Calu3 (cell line): ENCODE measurements around the gene ZNF580. TPM values are rescaled to one million over a fixed set of nuclear protein-coding genes. Genes with fewer than 3 reads are reported as not detected.

ENCODE experiments used
- BruUV-seq: library from RNA; stranded (reverse); fragments of 400-500 nt; replicated peaks from 2 replicates; lab custom pipeline; 2021; lab: Mats Ljungman, UMichigan
- CTCF ChIA-PET: fragments of 300-600 bp; sonication (Branson Sonifier 250); formaldehyde crosslinking; loops from one replicate; lab custom pipeline; 2022; ENCODE audit warnings: antibody characterized with exemption; lab: Charles Lee
- DNase-seq: peaks from one replicate; pipeline ENCODE4 v3.0.0; 2022
- H3K27ac Mint-ChIP-seq: one replicate; pipeline ENCODE4 v1.8.0; 2022; ENCODE audit warnings: mixed read lengths; ENCODE audit not compliant: unreplicated experiment
- H3K27me3 Mint-ChIP-seq: one replicate; pipeline ENCODE4 v1.8.0; 2022; ENCODE audit warnings: mixed read lengths; ENCODE audit not compliant: unreplicated experiment
- H3K36me3 Mint-ChIP-seq: one replicate; pipeline ENCODE4 v1.8.0; 2022; ENCODE audit warnings: mild to moderate bottlenecking, moderate library complexity, mixed read lengths; ENCODE audit not compliant: insufficient read depth, unreplicated experiment
- H3K4me1 Mint-ChIP-seq: one replicate; pipeline ENCODE4 v1.8.0; 2022; ENCODE audit warnings: mild to moderate bottlenecking, low read depth, mixed read lengths; ENCODE audit not compliant: unreplicated experiment
- H3K4me3 Mint-ChIP-seq: one replicate; pipeline ENCODE4 v1.8.0; 2022; ENCODE audit warnings: mild to moderate bottlenecking, low read depth, moderate library complexity, mixed read lengths; ENCODE audit not compliant: unreplicated experiment
- H3K9me3 Mint-ChIP-seq: one replicate; pipeline ENCODE4 v1.8.0; 2022; ENCODE audit warnings: low read depth, mixed read lengths; ENCODE audit not compliant: unreplicated experiment
- CTCF ChIP-seq: fragments of 200-600 bp; IDR thresholded peaks from one replicate; pipeline ENCODE4 v1.8.0; 2022; ENCODE audit warnings: antibody characterized with exemption; ENCODE audit not compliant: unreplicated experiment
- intact Hi-C: fragments of 100-400 bp; cut with micrococcal nuclease; formaldehyde crosslinking; loops from one replicate; pipeline ENCODE4 v1.10.0; 2022; ENCODE audit not compliant: unreplicated experiment
- total RNA-seq: library from RNA; stranded (reverse); gene quantifications from 2 replicates; pipeline ENCODE4 v1.2.3, GENCODE V29; 2022

The ZNF580 gene
- total RNA-seq, 1 experiment from 2014 or later, result 35.6 TPM

- H3K36me3 Mint-ChIP-seq, result peaks cover 53% of the 10 kb centered on the region
- TF ChIP-seq CTCF, result no peak
- H3K4me3 Mint-ChIP-seq, result peak overlapping the region; percentile 86
- no peak for DNase-seq
- BruUV-seq, result TSS peak; percentile 27
- H3K4me1 Mint-ChIP-seq, result peaks cover 28% of the 10 kb centered on the region
- no peaks in the 10 kb centered on the region for H3K9me3 Mint-ChIP-seq
- CTCF ChIA-PET, result interaction anchor here (0.6 to 2.0 kb wide), 15 partner anchors 11 to 460 kb away, joined by 3 to 15 read pairs (median 4); partner anchors contain the start of genes NAT14 and ZNF784
- H3K27ac Mint-ChIP-seq, result peak overlapping the region; percentile 84
- intact Hi-C loops, result loop anchor here (1.0 to 2.0 kb wide), 2 partner anchors 58 to 90 kb away; no protein-coding TSS in a partner anchor
- H3K27me3 Mint-ChIP-seq, result no peaks in the 10 kb centered on the region
Measured at GRCh38 chr19:55606471-55606787, 34.4 kb upstream of the ZNF580 start.

- DNase-seq, result no peak
- Mint-ChIP-seq H3K36me3 (peaks cover 49% of the 10 kb centered on the region), H3K27me3 (no peaks in the 10 kb centered on the region), H3K27ac (peak overlapping the region; percentile 84), H3K4me1 (peaks cover 28% of the 10 kb centered on the region), H3K4me3 (peak overlapping the region; percentile 86), H3K9me3 (no peaks in the 10 kb centered on the region)
- CTCF ChIA-PET, result interaction anchor here (0.6 to 2.0 kb wide), 13 partner anchors 11 to 461 kb away, joined by 3 to 15 read pairs (median 4); partner anchors contain the start of genes NAT14 and ZNF784
- no TSS peak for BruUV-seq
- no peak for TF ChIP-seq CTCF
- intact Hi-C loops, result loop anchor here (1.0 to 2.0 kb wide), 2 partner anchors 58 to 91 kb away; no protein-coding TSS in a partner anchor
Measured at GRCh38 chr19:55606817-55607216, 34.0 kb upstream of the ZNF580 start.

- CTCF ChIA-PET, result no interaction called here
- Mint-ChIP-seq H3K27me3 (no peaks in the 10 kb centered on the region), H3K9me3 (no peaks in the 10 kb centered on the region), H3K36me3 (peaks cover 31% of the 10 kb centered on the region), H3K4me3 (no peak overlapping the region), H3K27ac (no peak overlapping the region), H3K4me1 (peaks cover 25% of the 10 kb centered on the region)
- DNase-seq, result no peak
- TF ChIP-seq CTCF, result no peak
- intact Hi-C loops, result no loop called here
- BruUV-seq, result no TSS peak
Measured at GRCh38 chr19:55609326-55609725, 31.5 kb upstream of the ZNF580 start.

GRCh38 chr19:55611300-55611982 is 29.4 kb upstream of the ZNF580 start:
- H3K27ac Mint-ChIP-seq, result no peak overlapping the region
- CTCF ChIA-PET, result no interaction called here
- no TSS peak for BruUV-seq
- H3K36me3 Mint-ChIP-seq, result peaks cover 28% of the 10 kb centered on the region
- H3K9me3 Mint-ChIP-seq, result no peaks in the 10 kb centered on the region
- TF ChIP-seq CTCF, result no peak
- intact Hi-C loops, result no loop called here
- H3K4me1 Mint-ChIP-seq, result peaks cover 15% of the 10 kb centered on the region
- no peak for DNase-seq
- H3K27me3 Mint-ChIP-seq, result no peaks in the 10 kb centered on the region
- H3K4me3 Mint-ChIP-seq, result no peak overlapping the region
